Lower lobe of right lung (tissue), 2 donors: Measurements from ENCODE around the gene ELOVL1. TPM values are rescaled to one million over a fixed set of nuclear protein-coding genes. Genes with fewer than 3 reads are reported as not detected.
A peak's percentile ranks its signal among the peaks of the same experiment; 100 is the strongest.
"Not testable (repeated sequence)": the region's sequence is repeated elsewhere in the genome, so short reads cannot be mapped to it uniquely, and the experiment has no call there.

Experiments used
- ATAC-seq, 2 donors: fragments of 200-7000 bp; cut with Tn5 transposase; one replicate each; pipeline ENCODE4 v1.9.1; 2020 to 2022; ENCODE audit warnings: mild to moderate bottlenecking in 2 of 2, moderate library complexity in 2 of 2
- DNase-seq: peaks from one replicate; pipeline ENCODE4 v3.0.0-alpha.2; 2020
- H3K27ac ChIP-seq: fragments of 200-600 bp; one replicate; pipeline ENCODE4 v1.8.0; 2022
- H3K27me3 ChIP-seq: fragments of 200-600 bp; one replicate; pipeline ENCODE4 v1.8.0; 2022; ENCODE audit warnings: low read depth
- H3K36me3 ChIP-seq: fragments of 200-600 bp; one replicate; pipeline ENCODE4 v1.8.0; 2022; ENCODE audit warnings: mild to moderate bottlenecking
- H3K4me1 ChIP-seq: fragments of 200-600 bp; one replicate; pipeline ENCODE4 v1.8.0; 2022
- H3K4me3 ChIP-seq: fragments of 200-600 bp; one replicate; pipeline ENCODE4 v1.8.0; 2022; ENCODE audit warnings: mild to moderate bottlenecking
- H3K9me3 ChIP-seq: fragments of 200-600 bp; one replicate; pipeline ENCODE4 v1.8.0; 2022
- intact Hi-C: fragments of 100-400 bp; cut with DNase I; formaldehyde crosslinking; loops from one replicate; pipeline ENCODE4 v1.11.0; 2022
- long read RNA-seq: library from polyadenylated mRNA; unstranded; transcript quantifications from one replicate; pipeline ENCODE4 v2.0.0, GENCODE V29; 2021
- total RNA-seq: library from RNA; stranded (reverse); fragmentation: NEBNext Ultra II Directional; extraction: Animal tissue kit (Norgen Biotek cat#: 25700); gene quantifications from one replicate; pipeline ENCODE4 v1.2.1, GENCODE V29; 2021
- TF ChIP-seq, protein P1 (sequence below): fragments of 200-600 bp; IDR thresholded peaks from one replicate; pipeline ENCODE4 v1.8.0; 2022; ENCODE audit warnings: antibody characterized with exemption, mild to moderate bottlenecking
- donor health status: DM: no; HTN: yes; CAD: no; lungs with severe emphysema.

The ELOVL1 gene
- 99.8 TPM for total RNA-seq
- long read RNA-seq, transcript ELOVL1-201 (8 exons, 1,477 nt), result major isoform, 109 of 143 reads
- long read RNA-seq, partial matches to known transcripts, result 13 of 143 reads
- long read RNA-seq, other reads (novel, unspliced or antisense), result 12 of 143 reads

DNA sequence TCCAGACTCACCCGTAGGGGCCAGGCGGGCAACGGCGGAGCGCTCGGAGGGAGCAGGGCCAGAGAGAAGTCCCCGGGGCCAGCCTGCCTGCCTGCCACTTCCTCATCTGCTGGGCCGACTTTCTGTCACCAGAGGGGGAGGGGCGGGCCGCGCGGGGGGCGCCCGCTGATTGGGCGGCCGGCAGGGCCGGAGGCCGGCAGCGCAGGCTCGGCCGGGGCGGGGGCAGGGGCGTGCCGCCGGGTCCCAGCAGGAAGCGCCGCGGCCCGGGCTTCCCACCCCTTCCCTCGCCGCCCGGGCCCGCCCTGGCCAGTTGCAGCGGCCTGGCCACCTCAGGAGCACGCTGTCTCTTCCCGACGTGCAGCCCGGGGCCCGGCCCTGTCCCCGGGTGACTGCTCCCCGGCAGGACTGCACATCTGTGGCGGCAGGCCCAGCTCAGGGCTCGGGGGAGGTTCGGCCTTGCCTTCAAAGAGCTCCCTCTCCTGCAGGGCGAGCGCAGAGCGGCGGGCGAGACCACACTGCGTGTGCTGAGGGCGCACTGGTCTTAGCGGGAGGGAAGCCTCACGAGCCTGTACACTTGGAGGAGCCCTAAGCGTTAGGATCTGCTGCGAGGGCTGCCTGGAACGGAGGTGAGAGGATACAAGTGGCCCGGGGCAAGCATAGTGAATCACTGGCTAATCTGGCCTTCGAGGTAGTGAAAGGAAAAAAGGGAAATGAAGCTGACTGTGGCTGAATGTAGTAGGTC is at the start of gene ELOVL1:
TSS of gene ELOVL1 (minus strand) at position 108 of the 742 bp plus-strand sequence. CDS start 2,402 bp downstream, outside the sequence.
- H3K27ac ChIP-seq, result peak within 1 kb of the TSS; percentile 95
- no peaks in the 10 kb centered on the region for H3K27me3 ChIP-seq
- peaks cover 25% of the 10 kb centered on the region for H3K36me3 ChIP-seq
- H3K9me3 ChIP-seq, result no peaks in the 10 kb centered on the region
- intact Hi-C loops, result no loop called here
- peak; percentile 96 to 97 for ATAC-seq
- TF ChIP-seq, protein P1, sequence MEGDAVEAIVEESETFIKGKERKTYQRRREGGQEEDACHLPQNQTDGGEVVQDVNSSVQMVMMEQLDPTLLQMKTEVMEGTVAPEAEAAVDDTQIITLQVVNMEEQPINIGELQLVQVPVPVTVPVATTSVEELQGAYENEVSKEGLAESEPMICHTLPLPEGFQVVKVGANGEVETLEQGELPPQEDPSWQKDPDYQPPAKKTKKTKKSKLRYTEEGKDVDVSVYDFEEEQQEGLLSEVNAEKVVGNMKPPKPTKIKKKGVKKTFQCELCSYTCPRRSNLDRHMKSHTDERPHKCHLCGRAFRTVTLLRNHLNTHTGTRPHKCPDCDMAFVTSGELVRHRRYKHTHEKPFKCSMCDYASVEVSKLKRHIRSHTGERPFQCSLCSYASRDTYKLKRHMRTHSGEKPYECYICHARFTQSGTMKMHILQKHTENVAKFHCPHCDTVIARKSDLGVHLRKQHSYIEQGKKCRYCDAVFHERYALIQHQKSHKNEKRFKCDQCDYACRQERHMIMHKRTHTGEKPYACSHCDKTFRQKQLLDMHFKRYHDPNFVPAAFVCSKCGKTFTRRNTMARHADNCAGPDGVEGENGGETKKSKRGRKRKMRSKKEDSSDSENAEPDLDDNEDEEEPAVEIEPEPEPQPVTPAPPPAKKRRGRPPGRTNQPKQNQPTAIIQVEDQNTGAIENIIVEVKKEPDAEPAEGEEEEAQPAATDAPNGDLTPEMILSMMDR, result no peak
- H3K4me3 ChIP-seq, result peak within 1 kb of the TSS; percentile 87
- peaks cover 35% of the 10 kb centered on the region for H3K4me1 ChIP-seq
- peak; percentile 96 for DNase-seq

- H3K4me1 ChIP-seq, result peaks cover 4% of the 10 kb centered on the region
- TF ChIP-seq, protein P1, result no peak
- no peak overlapping the region for H3K4me3 ChIP-seq
- no peaks in the 10 kb centered on the region for H3K9me3 ChIP-seq
- intact Hi-C loops, result loop anchor here (10.0 kb wide), 1 partner anchor 191 kb away; no protein-coding TSS in a partner anchor
- peaks cover 67% of the 10 kb centered on the region for H3K36me3 ChIP-seq
- H3K27me3 ChIP-seq, result no peaks in the 10 kb centered on the region
- DNase-seq, result no peak
- peak overlapping the region; percentile 42 for H3K27ac ChIP-seq
- no peak for ATAC-seq
These were observed 48.1 kb upstream of the ELOVL1 start for GRCh38 chr1:43415901-43416300.

DNA sequence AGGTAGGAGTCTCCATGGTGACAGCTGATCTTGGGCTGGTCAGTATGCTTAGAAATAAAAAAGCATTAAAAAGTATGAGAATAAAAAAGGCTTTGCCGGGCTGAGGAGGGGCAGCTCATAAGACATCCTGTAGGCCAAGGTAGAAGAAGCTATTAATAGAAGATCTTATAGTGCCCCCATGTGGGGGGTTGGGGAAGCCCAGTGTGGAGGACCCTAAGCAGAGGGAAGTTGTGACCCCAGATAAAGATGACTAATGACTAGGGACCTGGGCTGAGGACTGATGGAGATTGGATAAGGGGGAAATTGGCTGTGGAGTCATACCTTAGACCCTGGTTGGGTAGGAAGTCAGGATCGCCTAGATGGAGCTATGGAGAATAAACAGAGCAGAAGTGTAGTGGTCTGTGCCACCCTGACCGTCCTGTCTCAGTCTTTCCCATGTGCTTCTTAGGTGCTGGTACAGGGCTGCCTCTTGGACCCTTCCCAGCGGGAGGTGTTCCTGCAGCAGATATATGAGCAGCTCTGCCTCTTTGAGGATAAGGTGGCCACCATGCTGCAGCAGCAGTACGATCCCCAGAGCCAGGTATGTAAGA is 46.9 kb upstream of the ELOVL1 start:
- Histone ChIP-seq H3K4me3 (no peak overlapping the region), H3K36me3 (peaks cover 65% of the 10 kb centered on the region), H3K9me3 (no peaks in the 10 kb centered on the region), H3K27ac (no peak overlapping the region), H3K4me1 (peaks cover 4% of the 10 kb centered on the region), H3K27me3 (no peaks in the 10 kb centered on the region)
- ATAC-seq (peak; percentile 86 to 92), DNase-seq (no peak)
- intact Hi-C loops, result loop anchor here (10.0 kb wide), 1 partner anchor 190 kb away; no protein-coding TSS in a partner anchor
- TF ChIP-seq, protein P1, result peak; percentile 74

GRCh38 chr1:43413426-43413825 is 45.6 kb upstream of the ELOVL1 start:
- intact Hi-C loops, result loop anchor here (10.0 kb wide), 1 partner anchor 189 kb away; no protein-coding TSS in a partner anchor
- DNase-seq, H3K27me3 ChIP-seq, H3K27ac ChIP-seq, ATAC-seq, H3K4me1 ChIP-seq, H3K4me3 ChIP-seq, H3K9me3 ChIP-seq: not testable (repeated sequence)
- H3K36me3 ChIP-seq, result peaks cover 64% of the 10 kb centered on the region

- no peaks in the 10 kb centered on the region for H3K9me3 ChIP-seq
- H3K4me1 ChIP-seq, result peaks cover 4% of the 10 kb centered on the region
- TF ChIP-seq, protein P1, result no peak
- H3K27me3 ChIP-seq, result no peaks in the 10 kb centered on the region
- peaks cover 64% of the 10 kb centered on the region for H3K36me3 ChIP-seq
- no peak overlapping the region for H3K27ac ChIP-seq
- ATAC-seq, result no peak
- H3K4me3 ChIP-seq, result no peak overlapping the region
- intact Hi-C loops, result loop anchor here (10.0 kb wide), 1 partner anchor 186 kb away; no protein-coding TSS in a partner anchor
- no peak for DNase-seq
These were observed 42.8 kb upstream of the ELOVL1 start for GRCh38 chr1:43410571-43410970.
